PC-9 (cell line): ENCODE results near the gene FAM174B. TPM values are rescaled to one million over a fixed set of nuclear protein-coding genes. Genes with fewer than 3 reads are reported as not detected.

Source experiments
- BruUV-seq: library from RNA; stranded (reverse); fragments of 400-500 nt; replicated peaks from 2 replicates; lab custom pipeline; 2021; lab: Mats Ljungman, UMichigan
- CTCF ChIA-PET: fragments of 300-600 bp; sonication (Branson Sonifier 250); formaldehyde crosslinking; loops from one replicate; lab custom pipeline; 2022; ENCODE audit warnings: antibody characterized with exemption; lab: Charles Lee
- POLR2A ChIA-PET: fragments of 300-600 bp; sonication (Branson Sonifier 250); formaldehyde crosslinking; loops from one replicate; lab custom pipeline; 2022; ENCODE audit warnings: antibody characterized with exemption; ENCODE audit not compliant: unreplicated experiment; lab: Charles Lee
- DNase-seq, 2 experiments: peaks; one replicate each; pipeline versions ENCODE4 v3.0.0 to v3.0.0-alpha.2; 2015 to 2022; ENCODE audit warnings: mixed read lengths in 1 of 2
- H2AFZ ChIP-seq: fragments of 200-600 bp; sonication (generic); 2 replicates; pipeline ENCODE4 v1.8.1; 2017; ENCODE audit warnings: antibody characterized with exemption
- H3F3A ChIP-seq: fragments of 200-600 bp; sonication (generic); 2 replicates; pipeline ENCODE4 v1.8.1; 2017; ENCODE audit warnings: antibody characterized with exemption, mild to moderate bottlenecking, low read depth; ENCODE audit not compliant: insufficient read depth
- H3K27ac ChIP-seq: fragments of 200-600 bp; sonication (generic); 2 replicates; pipeline ENCODE4 v1.6.1; 2016; ENCODE audit warnings: mixed run types
- H3K27me3 ChIP-seq: fragments of 200-600 bp; sonication (generic); 2 replicates; pipeline ENCODE4 v1.6.1; 2016; ENCODE audit warnings: low read depth, mixed run types; ENCODE audit not compliant: insufficient read depth
- H3K36me3 ChIP-seq: fragments of 200-600 bp; sonication (generic); 2 replicates; pipeline ENCODE4 v1.6.1; 2016; ENCODE audit warnings: low read depth, mixed run types
- H3K4me1 ChIP-seq: fragments of 200-600 bp; sonication (generic); replicated peaks from 2 replicates; pipeline ENCODE4 v1.6.1; 2016; ENCODE audit warnings: mixed run types; ENCODE audit not compliant: insufficient read depth
- H3K4me2 ChIP-seq: fragments of 200-600 bp; sonication (generic); 2 replicates; pipeline ENCODE4 v1.6.1; 2017; ENCODE audit warnings: mixed run types
- H3K4me3 ChIP-seq: fragments of 200-600 bp; sonication (generic); 2 replicates; pipeline ENCODE4 v1.6.1; 2016; ENCODE audit warnings: mixed run types
- H3K79me2 ChIP-seq: fragments of 200-600 bp; sonication (generic); 2 replicates; pipeline ENCODE4 v1.6.1; 2017; ENCODE audit warnings: low read depth, mixed run types
- H3K9me2 ChIP-seq: fragments of 200-600 bp; sonication (generic); 2 replicates; pipeline ENCODE4 v1.8.1; 2017; ENCODE audit warnings: mild to moderate bottlenecking; ENCODE audit not compliant: insufficient read depth
- H3K9me3 ChIP-seq: fragments of 200-600 bp; sonication (generic); 2 replicates; pipeline ENCODE4 v1.8.1; 2016; ENCODE audit warnings: low read depth; ENCODE audit not compliant: insufficient read depth
- H4K20me1 ChIP-seq: fragments of 200-600 bp; sonication (generic); 2 replicates; pipeline ENCODE4 v1.8.1; 2017; ENCODE audit not compliant: insufficient read depth
- CTCF ChIP-seq: fragments of 200-600 bp; sonication (generic); conservative IDR thresholded peaks from 2 replicates; pipeline ENCODE4 v1.6.1; 2017; ENCODE audit warnings: mixed run types, antibody characterized with exemption, mild to moderate bottlenecking, moderate library complexity
- EZH2 ChIP-seq: fragments of 200-600 bp; sonication (generic); IDR thresholded peaks from 2 replicates; pipeline ENCODE4 v1.8.0; 2017; ENCODE audit warnings: antibody characterized with exemption, low read depth
- intact Hi-C: fragments of 100-400 bp; cut with micrococcal nuclease; formaldehyde crosslinking; loops from one replicate; pipeline ENCODE4 v1.10.0; 2022; ENCODE audit not compliant: unreplicated experiment
- total RNA-seq: library from RNA; stranded (reverse); gene quantifications from 2 replicates; pipeline ENCODE4 v1.2.3, GENCODE V29; 2021

FAM174B gene
- total RNA-seq, 1 experiment from 2014 or later = 90.3 TPM

- no peaks in the 10 kb centered on the region for H3K9me2 ChIP-seq
- DNase-seq = no peak
- H3K79me2 ChIP-seq = peaks cover 23% of the 10 kb centered on the region
- TF ChIP-seq CTCF (no peak), EZH2 (no peak)
- H3K4me3 ChIP-seq = no peak overlapping the region
- peaks cover 10% of the 10 kb centered on the region; the same call in 1 of the 2 replicates for H3F3A ChIP-seq
- intact Hi-C loops = loop anchor here (10.0 kb wide), 1 partner anchor 90 kb away; no protein-coding TSS in a partner anchor
- H3K27ac ChIP-seq = no peak overlapping the region
- H3K4me1 ChIP-seq = no peaks in the 10 kb centered on the region; the same call in 1 of the 2 replicates
- H2AFZ ChIP-seq = no peak overlapping the region
- H3K4me2 ChIP-seq = no peak overlapping the region
- no TSS peak for BruUV-seq
- no peaks in the 10 kb centered on the region for H3K9me3 ChIP-seq
- peaks cover 12% of the 10 kb centered on the region for H3K36me3 ChIP-seq
- POLR2A ChIA-PET = no interaction called here
- CTCF ChIA-PET = no interaction called here
- no peaks in the 10 kb centered on the region for H3K27me3 ChIP-seq
- H4K20me1 ChIP-seq = no peaks in the 10 kb centered on the region; the same call in 1 of the 2 replicates
Observed at GRCh38 chr15:92614791-92615785, 40.5 kb downstream of the FAM174B start.

DNA sequence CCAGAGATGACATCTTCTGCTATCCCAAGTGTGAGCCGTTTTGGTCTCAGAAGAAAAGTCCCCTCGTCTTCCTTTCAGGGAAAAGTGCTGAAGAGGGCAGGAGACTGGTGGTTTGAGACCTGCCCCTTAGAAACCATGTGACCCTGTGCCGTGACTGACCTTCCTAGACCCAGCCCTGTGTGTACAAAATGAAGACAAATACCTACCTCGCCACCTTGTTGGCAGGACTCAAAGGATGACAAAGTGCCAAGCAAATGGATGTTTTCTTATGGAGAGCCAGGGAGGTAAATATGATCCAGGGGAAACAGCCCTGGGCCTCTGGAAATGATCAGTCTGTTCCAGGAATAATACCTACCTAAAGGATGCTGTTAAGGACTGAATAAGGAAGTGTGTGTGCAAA is 41.3 kb downstream of the FAM174B start:
- TF ChIP-seq EZH2 (no peak), CTCF (no peak)
- peaks cover 18% of the 10 kb centered on the region for H3K79me2 ChIP-seq
- intact Hi-C loops = loop anchor here (10.0 kb wide), 1 partner anchor 90 kb away; no protein-coding TSS in a partner anchor
- H3K27me3 ChIP-seq = no peaks in the 10 kb centered on the region
- no peak overlapping the region for H3K27ac ChIP-seq
- DNase-seq = no peak
- peaks cover 12% of the 10 kb centered on the region for H3K36me3 ChIP-seq
- H3K9me2 ChIP-seq = no peaks in the 10 kb centered on the region
- no peak overlapping the region for H3K4me3 ChIP-seq
- H4K20me1 ChIP-seq = no peaks in the 10 kb centered on the region; the same call in 1 of the 2 replicates
- no peak overlapping the region for H3K4me2 ChIP-seq
- peaks cover 10% of the 10 kb centered on the region; the same call in 1 of the 2 replicates for H3F3A ChIP-seq
- CTCF ChIA-PET = no interaction called here
- BruUV-seq = no TSS peak
- no peak overlapping the region for H2AFZ ChIP-seq
- no peaks in the 10 kb centered on the region for H3K9me3 ChIP-seq
- POLR2A ChIA-PET = no interaction called here
- H3K4me1 ChIP-seq = no peaks in the 10 kb centered on the region; the same call in 1 of the 2 replicates

DNA sequence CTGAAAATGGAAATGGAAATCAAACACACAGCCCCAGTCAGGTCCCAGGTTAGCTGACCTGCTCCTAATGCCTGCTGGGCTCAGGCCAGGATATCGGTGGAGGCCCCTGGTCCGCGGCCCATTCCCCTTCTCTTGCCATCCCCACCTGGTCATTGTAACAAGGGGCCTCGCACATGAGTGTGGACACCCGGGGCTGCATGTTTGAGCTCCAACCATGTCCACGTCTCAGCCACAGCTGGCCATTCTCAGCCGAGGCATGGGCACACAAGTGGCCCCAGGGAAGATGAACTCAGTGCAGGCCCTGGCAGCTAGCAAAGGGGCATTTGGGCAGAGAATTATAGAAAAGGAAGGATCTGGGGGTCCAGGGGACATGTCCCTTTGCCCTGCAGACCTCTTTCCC is 41.7 kb downstream of the FAM174B start:
- BruUV-seq = no TSS peak
- no peaks in the 10 kb centered on the region for H3K9me2 ChIP-seq
- CTCF ChIA-PET = no interaction called here

More for the DNA sequence above, 41.7 kb downstream of the FAM174B start:
- no peak overlapping the region for H3K4me3 ChIP-seq
- H3K79me2 ChIP-seq = peaks cover 13% of the 10 kb centered on the region
- peaks cover 6% of the 10 kb centered on the region; the same call in 1 of the 2 replicates for H3F3A ChIP-seq
- peaks cover 12% of the 10 kb centered on the region for H3K36me3 ChIP-seq
- POLR2A ChIA-PET = no interaction called here
- no peak overlapping the region for H3K4me2 ChIP-seq
- no peaks in the 10 kb centered on the region; the same call in 1 of the 2 replicates for H4K20me1 ChIP-seq
- H3K27ac ChIP-seq = no peak overlapping the region
- intact Hi-C loops = loop anchor here (2.0 to 10.0 kb wide), 2 partner anchors 89 to 101 kb away; no protein-coding TSS in a partner anchor
- H2AFZ ChIP-seq = no peak overlapping the region
- H3K27me3 ChIP-seq = no peaks in the 10 kb centered on the region
- no peaks in the 10 kb centered on the region for H3K9me3 ChIP-seq
- TF ChIP-seq EZH2 = no peak
- no peak for TF ChIP-seq CTCF
- H3K4me1 ChIP-seq = no peaks in the 10 kb centered on the region; the same call in 1 of the 2 replicates
- DNase-seq = no peak
